ENCODE data around the gene ANKRD49. TPM values are rescaled to one million over a fixed set of nuclear protein-coding genes. Genes with fewer than 3 reads are reported as not detected.
"Not testable (repeated sequence)": the region's sequence is repeated elsewhere in the genome, so short reads cannot be mapped to it uniquely, and the experiment has no call there.

ANKRD49 gene
- total RNA-seq, 1 donor = 96.1 TPM

- no peaks in the 10 kb centered on the region for H3K9me3 ChIP-seq (ENCODE audit: low read depth, low read length)
- H3K4me1 ChIP-seq (ENCODE audit: insufficient read depth, low read length) = no peaks in the 10 kb centered on the region
- H3K4me3 ChIP-seq (ENCODE audit: low read length) = no peak overlapping the region
- no peaks in the 10 kb centered on the region for H3K27me3 ChIP-seq (ENCODE audit: insufficient read depth, low read length)
Measured at GRCh38 chr11:94481342-94481741, 12.4 kb upstream of the ANKRD49 start.

DNA sequence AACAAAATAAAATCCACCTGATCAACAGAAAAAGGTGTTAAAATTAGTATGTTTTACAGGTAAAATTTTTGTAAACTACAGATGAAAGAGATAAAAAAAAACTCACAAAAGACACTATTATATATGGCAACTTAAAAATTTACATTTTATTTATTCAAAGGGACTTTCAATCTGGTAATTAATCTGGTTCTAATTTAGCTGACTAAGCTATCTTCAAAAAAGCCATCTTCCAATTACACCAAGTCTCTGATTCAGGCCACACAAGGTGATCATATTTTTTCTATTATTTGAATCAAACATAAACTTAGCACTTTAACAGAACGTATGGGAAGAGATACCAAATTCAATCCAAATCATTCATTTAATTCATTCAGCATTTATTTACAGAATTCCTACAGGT lies 7.7 kb upstream of the ANKRD49 start:
- Histone ChIP-seq H3K9me3 (ENCODE audit: low read depth, low read length) (no peaks in the 10 kb centered on the region), H3K4me1 (ENCODE audit: insufficient read depth, low read length) (no peaks in the 10 kb centered on the region), H3K4me3 (ENCODE audit: low read length) (no peak overlapping the region), H3K27me3 (ENCODE audit: insufficient read depth, low read length) (no peaks in the 10 kb centered on the region)

GRCh38 chr11:94494126-94494680 lies 419 bp downstream of the ANKRD49 start:
- Histone ChIP-seq H3K27me3 (ENCODE audit: insufficient read depth, low read length) (no peaks in the 10 kb centered on the region), H3K9me3 (ENCODE audit: low read depth, low read length) (no peaks in the 10 kb centered on the region), H3K4me3 (ENCODE audit: low read length) (peak overlapping the region; percentile 67), H3K4me1 (ENCODE audit: insufficient read depth, low read length) (peaks cover 19% of the 10 kb centered on the region)

DNA sequence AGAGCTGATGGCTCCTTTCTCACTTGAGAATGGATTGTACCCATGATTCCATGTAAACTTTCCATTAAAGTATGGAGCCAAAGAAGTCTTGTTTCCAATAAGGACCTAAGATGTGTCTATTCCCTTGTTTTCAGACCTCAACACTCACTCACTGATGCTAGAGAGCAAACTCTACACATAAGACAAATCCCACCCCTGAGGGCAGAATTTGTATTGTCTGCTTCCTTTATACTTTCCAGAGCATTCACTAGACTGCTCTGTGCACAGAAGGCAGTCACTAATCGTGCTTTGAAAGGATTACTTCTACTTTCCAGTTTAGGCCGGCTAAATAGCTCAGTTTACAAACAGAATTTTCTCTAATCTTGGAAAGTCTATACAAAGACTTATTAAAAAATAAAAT lies 6.4 kb downstream of the ANKRD49 start:
- Histone ChIP-seq H3K4me1 (ENCODE audit: insufficient read depth, low read length) (no peaks in the 10 kb centered on the region), H3K9me3 (ENCODE audit: low read depth, low read length) (no peaks in the 10 kb centered on the region), H3K27me3 (ENCODE audit: insufficient read depth, low read length) (no peaks in the 10 kb centered on the region), H3K4me3 (ENCODE audit: low read length) (no peak overlapping the region)

DNA sequence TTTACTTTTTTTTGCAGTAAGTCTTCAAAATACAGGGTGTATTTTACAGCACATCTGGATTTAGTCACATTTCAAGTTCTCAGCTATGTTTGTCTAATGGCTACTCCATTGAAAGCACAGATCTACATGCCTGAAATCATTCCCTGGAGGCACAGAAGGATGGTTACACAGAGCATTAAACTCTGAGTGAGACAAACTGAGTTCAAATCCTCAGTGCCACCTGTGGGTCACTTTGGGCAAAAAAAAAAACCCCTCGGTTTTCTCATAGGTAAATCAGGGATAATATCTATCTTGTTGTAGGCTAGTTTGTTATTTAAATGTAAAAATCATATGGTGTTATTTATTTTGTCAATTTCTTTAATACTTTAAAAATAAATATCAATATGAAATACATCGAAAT lies 7.7 kb downstream of the ANKRD49 start:
- no peaks in the 10 kb centered on the region for H3K4me1 ChIP-seq (ENCODE audit: insufficient read depth, low read length)
- no peak overlapping the region for H3K4me3 ChIP-seq (ENCODE audit: low read length)
- H3K27me3 ChIP-seq (ENCODE audit: insufficient read depth, low read length) = no peaks in the 10 kb centered on the region
- no peaks in the 10 kb centered on the region for H3K9me3 ChIP-seq (ENCODE audit: low read depth, low read length)

DNA sequence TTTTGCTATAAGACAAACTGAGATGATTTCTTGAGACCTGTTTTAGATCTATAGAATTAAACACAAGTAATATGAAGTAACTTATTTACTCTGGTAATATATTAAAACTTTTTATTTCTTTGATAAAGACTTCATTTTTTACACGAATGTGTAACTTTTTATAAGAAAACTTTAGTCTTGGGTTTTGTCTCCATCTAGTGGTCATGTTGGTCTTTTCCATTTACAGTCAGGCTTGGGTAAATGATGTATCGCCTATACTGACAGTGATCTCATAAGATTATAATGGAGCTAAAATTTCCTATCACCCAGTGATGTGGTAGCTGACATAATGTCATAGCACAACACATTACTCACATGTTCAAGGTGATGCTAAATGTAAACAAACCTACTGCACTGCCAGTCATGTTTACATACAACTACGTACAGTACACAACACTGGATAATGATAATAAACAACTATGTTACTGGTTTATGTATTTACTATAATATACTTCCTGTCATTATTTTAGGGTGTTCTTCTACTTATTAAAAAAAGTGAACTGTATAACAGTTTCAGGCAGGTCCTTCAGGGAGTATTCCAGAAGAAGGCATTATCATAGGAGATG lies 11.0 kb downstream of the ANKRD49 start:
- Histone ChIP-seq H3K4me3 (ENCODE audit: low read length) (no peak overlapping the region), H3K27me3 (ENCODE audit: insufficient read depth, low read length) (no peaks in the 10 kb centered on the region), H3K4me1 (ENCODE audit: insufficient read depth, low read length) (no peaks in the 10 kb centered on the region), H3K9me3 (ENCODE audit: low read depth, low read length) (no peaks in the 10 kb centered on the region)

DNA sequence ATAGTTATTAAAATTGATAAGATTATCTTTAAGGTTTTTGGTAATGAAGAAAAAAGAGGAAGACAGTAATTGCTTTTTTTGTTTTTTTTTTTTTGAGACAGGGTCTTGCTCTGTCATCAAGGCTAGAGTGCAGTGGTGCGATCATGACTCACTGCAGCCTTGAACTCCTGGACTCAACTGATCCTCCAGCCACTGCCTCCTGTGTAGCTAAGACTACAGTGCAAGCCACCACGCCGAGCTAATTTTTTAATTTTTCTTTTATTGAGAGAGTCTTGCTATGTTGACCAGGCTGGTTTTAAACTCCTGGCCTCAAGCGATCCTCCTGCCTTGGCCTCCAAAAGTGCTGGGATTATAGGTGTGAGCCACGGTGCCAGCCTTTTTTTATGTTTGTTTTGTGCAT lies 12.7 kb downstream of the ANKRD49 start:
- H3K27me3 ChIP-seq (ENCODE audit: insufficient read depth, low read length); H3K4me1 ChIP-seq (ENCODE audit: insufficient read depth, low read length); H3K4me3 ChIP-seq (ENCODE audit: low read length); H3K9me3 ChIP-seq (ENCODE audit: low read depth, low read length): not testable (repeated sequence)

DNA sequence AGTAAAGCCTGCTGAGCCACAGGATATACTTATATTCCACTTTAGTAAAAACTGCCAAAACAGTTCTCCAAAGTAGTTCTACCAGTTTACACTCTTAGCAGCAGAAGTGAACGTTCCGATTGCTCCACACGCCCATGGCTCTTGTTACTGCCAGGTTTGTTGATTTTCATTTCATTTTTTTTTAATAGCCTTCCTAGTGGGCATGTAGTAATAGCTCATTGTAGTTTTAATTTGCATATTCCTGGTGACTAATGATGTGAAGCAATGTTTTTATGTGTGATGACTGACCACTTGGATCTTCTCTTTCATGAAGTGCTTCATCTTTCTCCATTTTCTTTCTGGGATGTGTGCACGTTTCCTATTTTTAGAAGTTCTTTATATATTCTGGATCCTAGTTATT lies 13.7 kb downstream of the ANKRD49 start:
- Histone ChIP-seq H3K4me1 (ENCODE audit: insufficient read depth, low read length) (peaks cover 7% of the 10 kb centered on the region), H3K9me3 (ENCODE audit: low read depth, low read length) (no peaks in the 10 kb centered on the region), H3K27me3 (ENCODE audit: insufficient read depth, low read length) (peaks cover 7% of the 10 kb centered on the region), H3K4me3 (ENCODE audit: low read length) (no peak overlapping the region)

DNA sequence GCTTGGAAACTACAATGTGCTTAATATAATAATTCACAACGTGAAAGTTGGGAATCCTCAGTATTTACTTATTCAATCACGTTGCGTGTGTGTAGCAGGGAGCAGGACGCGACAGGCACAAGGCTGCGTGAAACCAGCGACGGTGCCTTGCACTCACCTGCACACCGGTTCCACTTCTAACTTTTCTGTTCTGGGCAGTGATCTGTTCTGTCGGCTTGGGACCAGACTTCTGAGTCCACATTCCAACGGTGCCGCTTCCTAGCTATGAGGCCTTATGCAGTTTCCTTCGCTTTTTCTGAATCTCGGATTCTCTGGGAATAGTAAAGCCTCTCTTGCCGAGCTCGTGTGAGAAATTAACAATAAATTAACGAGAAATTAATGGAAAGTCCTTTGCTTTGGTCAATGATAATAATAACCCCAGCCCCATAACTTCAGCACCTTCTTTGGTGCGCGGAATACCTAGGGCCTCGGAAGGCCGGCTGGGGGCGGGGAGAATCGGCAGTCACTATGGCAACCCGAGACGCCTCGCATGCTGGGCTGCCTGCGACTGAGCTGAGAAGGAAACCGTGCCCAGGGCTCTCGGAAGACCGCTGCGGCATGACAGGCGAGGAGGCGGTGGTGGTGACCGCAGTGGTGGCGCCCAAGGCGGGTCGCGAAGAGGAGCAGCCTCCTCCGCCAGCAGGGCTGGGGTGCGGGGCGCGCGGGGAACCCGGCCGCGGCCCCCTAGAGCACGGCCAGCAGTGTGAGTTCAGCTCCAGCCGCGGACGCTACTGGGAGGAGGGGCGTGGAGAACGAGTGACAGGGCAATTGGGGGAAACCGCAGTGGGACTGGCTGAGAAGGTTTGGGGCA lies 18.4 kb downstream of the ANKRD49 start, which contains the start of gene C11orf97:
Gene C11orf97, plus strand, starts transcription at position 530 of the 850 bp plus-strand sequence. Its CDS starts 68 bp downstream, at position 598.
- Histone ChIP-seq H3K4me3 (ENCODE audit: low read length) (peak within 1 kb of the TSS; percentile 39), H3K9me3 (ENCODE audit: low read depth, low read length) (no peaks in the 10 kb centered on the region), H3K27me3 (ENCODE audit: insufficient read depth, low read length) (peaks cover 7% of the 10 kb centered on the region), H3K4me1 (ENCODE audit: insufficient read depth, low read length) (peaks cover 17% of the 10 kb centered on the region)

GRCh38 chr11:94513091-94513490 lies 19.3 kb downstream of the ANKRD49 start:
- Histone ChIP-seq H3K4me1 (ENCODE audit: insufficient read depth, low read length) (peaks cover 17% of the 10 kb centered on the region), H3K9me3 (ENCODE audit: low read depth, low read length) (no peaks in the 10 kb centered on the region), H3K27me3 (ENCODE audit: insufficient read depth, low read length) (peaks cover 7% of the 10 kb centered on the region), H3K4me3 (ENCODE audit: low read length) (no peak overlapping the region)

GRCh38 chr11:94515398-94515797 lies 21.6 kb downstream of the ANKRD49 start:
- Histone ChIP-seq H3K4me1 (ENCODE audit: insufficient read depth, low read length) (peaks cover 24% of the 10 kb centered on the region), H3K9me3 (ENCODE audit: low read depth, low read length) (no peaks in the 10 kb centered on the region), H3K4me3 (ENCODE audit: low read length) (no peak overlapping the region), H3K27me3 (ENCODE audit: insufficient read depth, low read length) (peaks cover 7% of the 10 kb centered on the region)

DNA sequence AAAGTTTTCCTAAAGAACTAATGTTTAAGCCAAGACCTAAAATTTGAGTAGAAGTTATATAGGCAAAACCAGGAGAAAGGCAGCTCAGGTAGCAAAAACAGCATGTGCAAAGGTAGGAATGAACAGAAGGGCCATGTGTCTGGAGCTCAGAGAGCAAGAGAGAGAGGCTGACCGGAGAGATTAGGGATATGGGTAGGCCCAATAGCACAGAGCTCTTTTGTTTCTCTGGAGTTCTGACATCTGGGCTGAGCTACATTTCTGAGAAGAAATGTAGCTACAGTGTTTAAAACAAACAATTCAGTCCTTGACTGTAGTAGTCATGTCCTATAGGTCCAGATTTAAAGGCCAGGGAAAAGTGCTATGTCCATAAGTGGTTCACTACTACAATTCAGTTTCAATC lies 22.9 kb downstream of the ANKRD49 start:
- no peaks in the 10 kb centered on the region for H3K27me3 ChIP-seq (ENCODE audit: insufficient read depth, low read length)
- H3K9me3 ChIP-seq (ENCODE audit: low read depth, low read length) = no peaks in the 10 kb centered on the region
- H3K4me3 ChIP-seq (ENCODE audit: low read length) = no peak overlapping the region
- peaks cover 24% of the 10 kb centered on the region for H3K4me1 ChIP-seq (ENCODE audit: insufficient read depth, low read length)

GRCh38 chr11:94518300-94518699 lies 24.5 kb downstream of the ANKRD49 start:
- H3K4me3 ChIP-seq (ENCODE audit: low read length) = no peak overlapping the region
- H3K27me3 ChIP-seq (ENCODE audit: insufficient read depth, low read length) = no peaks in the 10 kb centered on the region
- H3K9me3 ChIP-seq (ENCODE audit: low read depth, low read length) = no peaks in the 10 kb centered on the region
- H3K4me1 ChIP-seq (ENCODE audit: insufficient read depth, low read length) = peaks cover 9% of the 10 kb centered on the region

DNA sequence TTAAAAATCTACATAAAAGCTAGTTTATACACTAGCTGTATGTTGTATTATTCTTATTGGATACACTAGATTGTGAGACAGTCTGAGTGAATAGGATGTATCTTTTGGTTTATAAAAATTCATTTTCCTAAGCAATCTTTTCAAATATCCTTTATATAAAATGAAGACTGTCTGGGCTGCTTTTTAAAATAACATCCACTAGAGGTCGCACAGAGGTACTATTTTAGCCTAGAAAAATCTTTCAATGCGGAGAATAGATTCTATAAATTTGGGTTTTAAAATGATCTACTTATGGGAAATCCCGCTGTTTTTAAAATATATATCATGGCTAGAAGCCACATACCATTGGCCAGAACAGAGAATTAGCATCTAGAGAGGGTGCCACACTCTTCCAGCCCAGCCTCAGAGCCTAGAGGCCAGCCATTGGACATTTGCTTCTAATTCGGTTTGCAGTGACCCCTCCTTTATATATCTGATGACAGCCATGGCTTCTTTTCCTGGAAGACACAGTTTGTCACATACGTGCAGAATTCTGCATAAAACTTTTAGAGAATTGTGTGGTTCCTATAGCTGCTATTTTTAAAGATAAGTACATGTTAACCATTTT lies 25.8 kb downstream of the ANKRD49 start:
- H3K4me1 ChIP-seq (ENCODE audit: insufficient read depth, low read length) = peaks cover 7% of the 10 kb centered on the region
- H3K4me3 ChIP-seq (ENCODE audit: low read length) = no peak overlapping the region
- H3K9me3 ChIP-seq (ENCODE audit: low read depth, low read length) = no peaks in the 10 kb centered on the region

GRCh38 chr11:94521684-94522083 lies 27.9 kb downstream of the ANKRD49 start:
- Histone ChIP-seq H3K27me3 (ENCODE audit: insufficient read depth, low read length) (no peaks in the 10 kb centered on the region), H3K4me3 (ENCODE audit: low read length) (no peak overlapping the region), H3K4me1 (ENCODE audit: insufficient read depth, low read length) (peaks cover 18% of the 10 kb centered on the region), H3K9me3 (ENCODE audit: low read depth, low read length) (no peaks in the 10 kb centered on the region)

More for the DNA sequence above, 25.8 kb downstream of the ANKRD49 start:
- no peaks in the 10 kb centered on the region for H3K27me3 ChIP-seq (ENCODE audit: insufficient read depth, low read length)

Data from mononuclear cell (primary cell).